ENCODE results near the gene DIO3.

The DIO3 gene

GRCh38 chr14:101590616-101591015 is 29.3 kb downstream of the DIO3 start:
- TF ChIP-seq, protein P1, sequence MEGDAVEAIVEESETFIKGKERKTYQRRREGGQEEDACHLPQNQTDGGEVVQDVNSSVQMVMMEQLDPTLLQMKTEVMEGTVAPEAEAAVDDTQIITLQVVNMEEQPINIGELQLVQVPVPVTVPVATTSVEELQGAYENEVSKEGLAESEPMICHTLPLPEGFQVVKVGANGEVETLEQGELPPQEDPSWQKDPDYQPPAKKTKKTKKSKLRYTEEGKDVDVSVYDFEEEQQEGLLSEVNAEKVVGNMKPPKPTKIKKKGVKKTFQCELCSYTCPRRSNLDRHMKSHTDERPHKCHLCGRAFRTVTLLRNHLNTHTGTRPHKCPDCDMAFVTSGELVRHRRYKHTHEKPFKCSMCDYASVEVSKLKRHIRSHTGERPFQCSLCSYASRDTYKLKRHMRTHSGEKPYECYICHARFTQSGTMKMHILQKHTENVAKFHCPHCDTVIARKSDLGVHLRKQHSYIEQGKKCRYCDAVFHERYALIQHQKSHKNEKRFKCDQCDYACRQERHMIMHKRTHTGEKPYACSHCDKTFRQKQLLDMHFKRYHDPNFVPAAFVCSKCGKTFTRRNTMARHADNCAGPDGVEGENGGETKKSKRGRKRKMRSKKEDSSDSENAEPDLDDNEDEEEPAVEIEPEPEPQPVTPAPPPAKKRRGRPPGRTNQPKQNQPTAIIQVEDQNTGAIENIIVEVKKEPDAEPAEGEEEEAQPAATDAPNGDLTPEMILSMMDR (IDR thresholded peaks at IDR 0.05; ENCODE audit: low read depth, low read length, missing control alignments) = no peak
- in situ Hi-C loops (cut with HindIII; ENCODE audit: low sequenced_read_pairs) = no loop called here
- H3K4me3 ChIP-seq (ENCODE audit: low read depth, low read length) = no peak overlapping the region
- DNase-seq (ENCODE audit: low read depth) = no peak

- TF ChIP-seq, protein P1 (IDR thresholded peaks at IDR 0.05; ENCODE audit: low read depth, low read length, missing control alignments) = no peak
- DNase-seq (ENCODE audit: low read depth) = no peak
- in situ Hi-C loops (cut with HindIII; ENCODE audit: low sequenced_read_pairs) = no loop called here
- no peak overlapping the region for H3K4me3 ChIP-seq (ENCODE audit: low read depth, low read length)
These were observed 29.8 kb downstream of the DIO3 start for GRCh38 chr14:101591121-101591520.

DNA sequence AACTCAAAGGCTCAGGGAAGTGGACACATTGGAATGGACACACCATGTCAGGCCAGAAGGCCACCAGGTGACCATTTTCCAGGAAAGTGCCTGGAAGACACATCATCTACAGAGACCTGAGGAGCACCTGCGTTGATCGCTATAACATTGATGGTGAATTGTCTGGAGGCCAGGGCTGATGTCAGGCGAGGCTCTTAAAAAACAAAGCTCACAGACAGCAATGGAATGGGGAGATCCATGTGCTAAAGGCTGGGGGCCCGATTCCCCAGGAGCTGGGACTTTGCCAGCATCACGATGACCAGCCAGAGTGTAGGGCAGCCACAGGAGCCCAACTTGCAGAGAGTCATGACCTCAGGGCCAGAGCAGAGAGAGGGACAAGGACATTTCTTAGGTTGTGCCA is 30.3 kb downstream of the DIO3 start:
- in situ Hi-C loops (cut with HindIII; ENCODE audit: low sequenced_read_pairs) = no loop called here
- no peak for DNase-seq (ENCODE audit: low read depth)
- no peak overlapping the region for H3K4me3 ChIP-seq (ENCODE audit: low read depth, low read length)
- TF ChIP-seq, protein P1 (IDR thresholded peaks at IDR 0.05; ENCODE audit: low read depth, low read length, missing control alignments) = no peak

DNA sequence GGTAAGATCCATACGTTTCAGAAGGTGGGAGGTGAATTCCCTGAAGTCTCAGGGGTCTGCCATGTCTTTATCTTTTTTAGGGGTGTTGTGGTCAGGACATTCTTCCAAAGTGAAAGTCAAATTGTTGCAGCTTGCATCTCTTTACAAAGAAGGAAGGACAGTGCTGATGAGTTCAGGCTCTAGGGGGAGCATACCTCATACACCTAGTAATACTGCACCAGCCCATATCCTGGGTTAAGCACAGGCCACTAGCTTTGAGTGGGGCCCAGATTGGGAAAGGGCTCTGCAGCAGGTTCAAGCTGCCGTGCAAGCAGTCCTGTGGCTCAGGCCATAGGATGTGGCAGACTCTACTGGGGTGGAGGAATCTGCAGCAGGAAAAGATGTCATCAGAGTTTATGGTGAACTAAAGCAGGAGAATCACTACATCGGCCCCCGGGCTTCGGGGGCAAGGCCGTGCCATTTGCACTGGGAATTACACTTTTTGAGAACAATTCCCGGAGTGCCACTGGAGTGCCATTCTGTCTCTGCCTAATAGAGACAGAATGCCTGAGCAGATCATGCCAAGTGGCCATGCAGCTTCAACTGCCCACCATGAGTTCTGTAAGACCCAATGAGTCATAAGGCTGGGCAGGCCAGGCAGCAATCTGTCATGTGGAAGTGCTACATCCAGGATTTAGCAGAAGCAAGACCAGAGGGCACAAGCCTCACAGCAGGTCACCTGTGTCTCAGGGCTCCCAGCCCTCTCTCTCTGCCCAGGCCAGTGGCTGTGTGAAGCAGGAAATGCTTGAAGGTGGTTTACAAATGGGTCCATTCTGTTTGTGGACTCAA is 32.3 kb downstream of the DIO3 start:
- H3K4me3 ChIP-seq (ENCODE audit: low read depth, low read length) = no peak overlapping the region
- DNase-seq (ENCODE audit: low read depth) = no peak
- TF ChIP-seq, protein P1 (IDR thresholded peaks at IDR 0.05; ENCODE audit: low read depth, low read length, missing control alignments) = no peak
- in situ Hi-C loops (cut with HindIII; ENCODE audit: low sequenced_read_pairs) = no loop called here

DNA sequence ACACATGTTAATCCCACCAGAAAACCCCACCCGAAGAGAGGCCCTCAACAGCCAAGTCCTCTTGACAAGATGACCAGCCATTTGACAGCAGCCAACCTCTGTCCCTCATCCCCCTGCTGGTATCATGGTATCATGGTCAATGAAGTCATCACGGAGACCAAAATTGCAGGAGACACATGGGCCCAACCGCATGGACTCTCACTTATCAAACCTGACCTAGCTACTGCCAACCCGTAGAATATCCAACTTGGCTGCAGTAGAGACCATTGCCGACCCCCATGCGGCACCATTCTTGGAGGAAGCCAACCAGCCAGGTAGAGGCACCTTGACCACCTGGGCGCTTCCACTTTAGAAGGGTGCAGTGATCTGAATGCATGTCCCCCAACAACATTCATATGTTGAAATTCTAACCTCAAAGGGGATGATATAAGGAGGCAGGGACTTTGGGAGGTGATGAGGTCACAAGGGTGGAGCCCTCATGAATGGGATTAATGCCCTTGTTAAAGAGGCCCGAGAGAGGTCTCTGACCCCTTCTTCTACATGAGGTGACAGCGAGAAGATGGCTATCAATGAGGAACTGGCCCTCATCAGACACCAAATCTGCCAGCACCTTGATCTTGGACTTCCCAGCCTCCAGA is 33.3 kb downstream of the DIO3 start:
- TF ChIP-seq, protein P1 (IDR thresholded peaks at IDR 0.05; ENCODE audit: low read depth, low read length, missing control alignments) = no peak
- in situ Hi-C loops (cut with HindIII; ENCODE audit: low sequenced_read_pairs) = no loop called here
- no peak for DNase-seq (ENCODE audit: low read depth)
- no peak overlapping the region for H3K4me3 ChIP-seq (ENCODE audit: low read depth, low read length)

GRCh38 chr14:101595349-101595748 is 34.1 kb downstream of the DIO3 start:
- in situ Hi-C loops (cut with HindIII; ENCODE audit: low sequenced_read_pairs) = no loop called here
- TF ChIP-seq, protein P1 (IDR thresholded peaks at IDR 0.05; ENCODE audit: low read depth, low read length, missing control alignments) = no peak
- no peak for DNase-seq (ENCODE audit: low read depth)
- no peak overlapping the region for H3K4me3 ChIP-seq (ENCODE audit: low read depth, low read length)
